Tibial nerve (tissue), 3 donors: ENCODE measurements around the gene PIR.

ENCODE experiments used
- CTCF ChIP-seq, 5 experiments: fragments of 200-600 bp in 3 of 5; fragments of 450-650 bp in 2 of 5; sonication (generic) in 3 of 5; IDR thresholded peaks; one replicate each; pipeline ENCODE4 v1.5.1; 2016 to 2019; ENCODE audit warnings: antibody characterized with exemption in 5 of 5, mild to moderate bottlenecking in 3 of 5, moderate library complexity in 2 of 5
- POLR2A ChIP-seq, 2 donors: fragments of 450-650 bp; IDR thresholded peaks; one replicate each; pipeline ENCODE4 v1.6.1; 2017; ENCODE audit warnings: antibody characterized with exemption in 2 of 2, mild to moderate bottlenecking in 2 of 2, moderate library complexity in 2 of 2

- TF ChIP-seq CTCF (IDR thresholded peaks at IDR 0.05) (no peak), POLR2A (IDR thresholded peaks at IDR 0.05) (no peak)
These were observed 2.7 kb upstream of the PIR start for GRCh38 chrX:15495801-15496200.
